ENCODE measurements around the gene ZNF805.

ZNF805 gene

DNA sequence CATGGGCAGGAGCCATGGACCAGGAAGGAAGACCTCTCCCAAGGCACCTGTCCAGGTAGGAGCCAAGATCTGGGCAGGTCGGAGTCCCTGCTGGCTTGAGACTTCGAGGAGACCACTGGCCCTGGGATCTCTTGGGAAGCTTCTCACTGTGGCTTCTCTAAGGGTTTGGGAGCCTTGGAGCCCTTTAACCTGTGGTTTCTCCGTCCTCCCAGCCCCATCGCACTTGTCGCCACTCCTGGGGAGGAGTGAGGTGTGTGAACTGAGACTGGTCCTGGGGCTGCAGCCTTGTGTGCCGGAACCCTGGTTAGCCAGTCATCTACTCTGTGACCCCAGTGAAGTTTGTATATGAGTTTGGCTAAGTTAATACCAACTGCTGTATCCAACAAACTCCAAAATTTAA is 8.2 kb downstream of the ZNF805 start:
- TF ChIP-seq, protein P1, sequence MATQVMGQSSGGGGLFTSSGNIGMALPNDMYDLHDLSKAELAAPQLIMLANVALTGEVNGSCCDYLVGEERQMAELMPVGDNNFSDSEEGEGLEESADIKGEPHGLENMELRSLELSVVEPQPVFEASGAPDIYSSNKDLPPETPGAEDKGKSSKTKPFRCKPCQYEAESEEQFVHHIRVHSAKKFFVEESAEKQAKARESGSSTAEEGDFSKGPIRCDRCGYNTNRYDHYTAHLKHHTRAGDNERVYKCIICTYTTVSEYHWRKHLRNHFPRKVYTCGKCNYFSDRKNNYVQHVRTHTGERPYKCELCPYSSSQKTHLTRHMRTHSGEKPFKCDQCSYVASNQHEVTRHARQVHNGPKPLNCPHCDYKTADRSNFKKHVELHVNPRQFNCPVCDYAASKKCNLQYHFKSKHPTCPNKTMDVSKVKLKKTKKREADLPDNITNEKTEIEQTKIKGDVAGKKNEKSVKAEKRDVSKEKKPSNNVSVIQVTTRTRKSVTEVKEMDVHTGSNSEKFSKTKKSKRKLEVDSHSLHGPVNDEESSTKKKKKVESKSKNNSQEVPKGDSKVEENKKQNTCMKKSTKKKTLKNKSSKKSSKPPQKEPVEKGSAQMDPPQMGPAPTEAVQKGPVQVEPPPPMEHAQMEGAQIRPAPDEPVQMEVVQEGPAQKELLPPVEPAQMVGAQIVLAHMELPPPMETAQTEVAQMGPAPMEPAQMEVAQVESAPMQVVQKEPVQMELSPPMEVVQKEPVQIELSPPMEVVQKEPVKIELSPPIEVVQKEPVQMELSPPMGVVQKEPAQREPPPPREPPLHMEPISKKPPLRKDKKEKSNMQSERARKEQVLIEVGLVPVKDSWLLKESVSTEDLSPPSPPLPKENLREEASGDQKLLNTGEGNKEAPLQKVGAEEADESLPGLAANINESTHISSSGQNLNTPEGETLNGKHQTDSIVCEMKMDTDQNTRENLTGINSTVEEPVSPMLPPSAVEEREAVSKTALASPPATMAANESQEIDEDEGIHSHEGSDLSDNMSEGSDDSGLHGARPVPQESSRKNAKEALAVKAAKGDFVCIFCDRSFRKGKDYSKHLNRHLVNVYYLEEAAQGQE (IDR thresholded peaks at IDR 0.05; ENCODE audit: insufficient read depth in 1 of 2, low read depth in 2 of 2, low read length in 2 of 2), result no peak
- TF ChIP-seq FOXP2 (optimal IDR thresholded peaks at IDR 0.05; ENCODE audit: borderline replicate concordance, extremely low read depth, extremely low read length, insufficient read depth) (no peak), SIN3A (IDR thresholded peaks at IDR 0.05; ENCODE audit: borderline replicate concordance, insufficient read depth, low read length) (no peak), TAF1 (IDR thresholded peaks at IDR 0.05; ENCODE audit: borderline replicate concordance, insufficient read depth, low read length) (no peak)

- TF ChIP-seq FOXP2 (optimal IDR thresholded peaks at IDR 0.05; ENCODE audit: borderline replicate concordance, extremely low read depth, extremely low read length, insufficient read depth), result no peak
- no peak for TF ChIP-seq TAF1 (IDR thresholded peaks at IDR 0.05; ENCODE audit: borderline replicate concordance, insufficient read depth, low read length)
- TF ChIP-seq POLR2AphosphoS5 (IDR thresholded peaks at IDR 0.05; ENCODE audit: low read depth, low read length), result no peak
- TF ChIP-seq, protein P1 (IDR thresholded peaks at IDR 0.05; ENCODE audit: insufficient read depth in 1 of 2, low read depth in 2 of 2, low read length in 2 of 2), result no peak
- TF ChIP-seq SIN3A (IDR thresholded peaks at IDR 0.05; ENCODE audit: borderline replicate concordance, insufficient read depth, low read length), result no peak
Observed at GRCh38 chr19:57249329-57249728, 8.9 kb downstream of the ZNF805 start.

DNA sequence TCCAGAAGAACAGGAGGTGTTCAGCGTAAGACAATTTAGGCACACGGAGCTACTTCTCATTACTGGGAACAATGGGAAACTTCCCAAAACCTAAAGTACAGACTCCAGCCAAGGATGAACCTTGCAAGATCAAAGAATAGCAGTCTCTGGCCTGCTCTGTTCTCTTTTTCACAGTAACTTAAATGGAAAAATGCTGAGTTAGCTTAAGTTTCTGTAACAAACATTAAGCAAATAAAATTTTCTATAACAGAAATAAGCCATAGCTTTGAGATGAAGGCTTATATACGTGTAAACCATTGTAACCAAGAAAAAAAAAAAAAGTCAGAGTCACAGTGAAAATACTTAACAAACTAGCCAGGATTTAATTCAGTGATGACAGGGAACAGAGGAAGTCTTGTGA is 21.6 kb downstream of the ZNF805 start:
- TF ChIP-seq SIN3A (IDR thresholded peaks at IDR 0.05; ENCODE audit: borderline replicate concordance, insufficient read depth, low read length) (no peak), FOXP2 (optimal IDR thresholded peaks at IDR 0.05; ENCODE audit: borderline replicate concordance, extremely low read depth, extremely low read length, insufficient read depth) (no peak), POLR2AphosphoS5 (IDR thresholded peaks at IDR 0.05; ENCODE audit: low read depth, low read length) (no peak), TAF1 (IDR thresholded peaks at IDR 0.05; ENCODE audit: borderline replicate concordance, insufficient read depth, low read length) (no peak)
- TF ChIP-seq, protein P1 (IDR thresholded peaks at IDR 0.05; ENCODE audit: insufficient read depth in 1 of 2, low read depth in 2 of 2, low read length in 2 of 2), result no peak

GRCh38 chr19:57263244-57263741 is 22.9 kb downstream of the ZNF805 start:
- no peak for TF ChIP-seq TAF1 (IDR thresholded peaks at IDR 0.05; ENCODE audit: borderline replicate concordance, insufficient read depth, low read length)

DNA sequence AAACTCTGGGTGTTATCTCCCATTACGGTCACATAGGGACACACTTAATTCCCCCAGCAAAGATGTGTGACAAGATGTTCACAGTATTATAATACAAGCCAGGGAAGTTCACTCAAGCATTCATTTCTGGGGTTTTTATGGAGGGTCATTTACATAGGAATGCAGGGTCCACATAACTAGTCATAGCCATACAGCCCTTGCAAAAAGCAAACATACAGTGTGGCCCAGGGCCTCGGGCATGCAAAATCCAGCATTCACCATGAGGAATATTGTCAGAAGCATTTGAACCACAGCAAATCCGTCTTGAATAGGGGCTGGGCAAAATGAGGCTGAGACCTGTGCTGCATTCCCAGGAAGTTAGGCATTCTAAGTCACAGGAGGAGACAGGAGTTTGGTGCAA is 26.9 kb downstream of the ZNF805 start:
- TF ChIP-seq FOXP2 (optimal IDR thresholded peaks at IDR 0.05; ENCODE audit: borderline replicate concordance, extremely low read depth, extremely low read length, insufficient read depth), result no peak
- no peak for TF ChIP-seq SIN3A (IDR thresholded peaks at IDR 0.05; ENCODE audit: borderline replicate concordance, insufficient read depth, low read length)
- no peak for TF ChIP-seq TAF1 (IDR thresholded peaks at IDR 0.05; ENCODE audit: borderline replicate concordance, insufficient read depth, low read length)
- TF ChIP-seq, protein P1 (IDR thresholded peaks at IDR 0.05; ENCODE audit: insufficient read depth in 1 of 2, low read depth in 2 of 2, low read length in 2 of 2), result no peak
- TF ChIP-seq POLR2AphosphoS5 (IDR thresholded peaks at IDR 0.05; ENCODE audit: low read depth, low read length), result no peak
